Stimulated activated CD4-positive, alpha-beta T cell treated with anti-CD3 and anti-CD28 coated beads, Interleukin-12 subunit alpha, Interleukin-12 subunit beta, amount 100 ng/mL, for 24 hours (primary cell): ENCODE data around the gene HOXA11.

ENCODE experiments used
- DNase-seq, 2 experiments: peaks; one replicate each; pipeline ENCODE4 v3.0.0-alpha.2; 2020; ENCODE audit warnings: low read depth in 2 of 2

The HOXA11 gene

DNA sequence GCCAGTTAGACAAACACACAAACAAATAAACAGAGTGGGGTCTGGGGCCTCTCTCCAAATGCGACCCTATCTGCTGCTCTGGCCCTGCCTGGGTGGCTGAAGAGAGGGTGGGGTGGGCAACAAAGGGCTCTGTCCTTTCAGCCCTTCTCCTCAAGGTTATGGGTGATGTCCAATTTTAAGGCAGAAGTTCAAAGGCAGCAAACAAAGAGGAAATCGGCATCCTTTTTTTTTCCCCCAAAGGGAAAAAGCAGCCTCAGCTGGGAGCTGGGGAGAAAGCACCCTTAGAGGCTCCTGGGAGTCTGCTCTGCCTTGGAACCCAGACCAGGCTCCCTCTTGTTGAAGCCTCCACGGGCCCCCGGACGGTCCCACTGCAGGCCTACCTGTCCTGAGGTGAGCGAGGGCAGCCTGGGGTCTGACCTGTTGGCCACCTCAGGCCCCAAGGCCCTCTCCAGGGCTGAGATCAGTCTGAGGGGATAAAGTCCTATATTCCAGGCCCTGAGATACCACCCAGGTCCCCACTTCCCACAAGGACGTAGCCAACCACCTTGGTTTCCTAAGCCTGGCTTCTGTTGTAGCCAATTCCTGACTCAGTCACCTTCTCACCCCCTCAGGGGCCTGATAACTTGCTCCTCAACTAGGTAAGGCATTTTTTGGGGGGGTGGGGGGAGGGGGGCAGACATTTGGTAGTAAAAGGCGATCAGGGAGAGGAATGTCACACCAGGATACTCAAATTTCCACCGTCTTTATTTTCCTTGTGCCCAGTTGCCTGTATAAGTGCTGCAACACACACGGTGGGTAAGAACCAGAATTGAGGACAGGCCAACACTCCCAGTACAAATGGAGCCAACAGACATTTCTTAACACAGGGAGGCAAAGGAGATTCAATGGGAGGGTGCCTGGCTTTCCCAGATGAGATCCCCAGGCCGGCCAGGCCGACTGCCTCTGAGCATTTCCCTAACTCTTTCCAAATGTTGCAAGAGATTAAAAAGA lies 4.3 kb downstream of the HOXA11 start:
- no peak for DNase-seq

DNA sequence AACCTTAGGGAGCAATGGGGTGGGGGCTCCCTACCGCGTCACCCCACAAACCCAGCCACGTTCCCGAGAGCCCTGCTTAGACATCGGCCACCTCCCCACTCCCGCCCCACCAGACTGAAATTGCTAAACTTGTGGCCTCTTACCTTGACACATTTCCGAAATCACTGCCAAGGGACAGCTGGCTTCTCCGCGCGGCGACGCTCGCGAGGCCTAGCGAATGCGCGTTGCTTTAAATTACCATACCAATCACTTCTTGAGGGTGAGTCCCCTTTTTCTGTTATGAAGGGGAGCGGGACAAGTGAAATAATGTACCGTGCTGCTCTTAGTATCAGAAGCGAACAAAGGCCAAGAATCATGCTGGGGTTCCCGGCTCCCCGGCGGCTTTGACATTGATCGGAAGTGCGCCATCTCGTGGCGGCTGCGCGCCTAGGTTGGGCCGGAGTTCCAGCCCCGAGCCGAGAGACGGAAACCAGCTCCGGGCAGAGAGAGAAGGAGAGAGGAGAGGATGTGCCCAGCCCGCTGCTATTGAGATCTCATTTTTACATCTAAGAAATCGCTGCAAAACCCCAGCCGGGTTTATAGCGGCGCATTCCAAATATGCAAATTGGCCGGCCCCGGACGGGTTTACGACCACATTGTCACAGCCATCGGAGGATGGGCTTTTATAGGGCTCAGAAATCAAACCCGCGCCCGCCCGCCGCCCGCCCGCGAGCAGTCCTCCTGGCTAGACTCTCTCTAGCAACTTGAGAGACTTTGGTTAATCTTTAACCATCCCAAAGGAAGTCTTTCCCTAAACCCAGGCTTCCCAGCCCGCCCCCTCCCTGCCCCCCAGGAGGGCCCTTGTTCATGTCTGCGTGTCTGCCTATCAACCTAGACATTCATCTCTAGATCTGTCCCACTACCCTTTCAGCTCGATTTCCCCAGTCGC lies 5.3 kb downstream of the HOXA11 start:
- DNase-seq: peak; percentile 37 to 59

DNA sequence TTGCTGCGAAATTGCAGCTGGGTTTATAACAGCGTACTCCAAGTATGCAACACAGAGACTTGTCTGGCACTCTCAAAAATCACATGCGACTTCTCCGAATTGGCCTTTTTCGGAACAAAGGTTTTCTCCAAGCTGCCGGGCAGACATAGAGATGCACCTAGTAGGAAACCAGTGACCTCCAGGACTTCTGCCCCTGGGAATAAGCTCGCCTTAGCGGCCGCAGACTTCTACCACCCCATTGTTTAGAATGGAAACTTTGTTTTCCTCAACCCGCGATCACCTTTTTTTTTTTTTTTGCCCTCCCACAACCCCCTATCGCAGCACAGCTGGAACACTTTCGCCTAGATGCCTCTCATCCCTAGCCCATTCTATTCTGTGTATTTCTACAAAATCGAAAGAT lies 6.0 kb downstream of the HOXA11 start:
- DNase-seq: no peak

DNA sequence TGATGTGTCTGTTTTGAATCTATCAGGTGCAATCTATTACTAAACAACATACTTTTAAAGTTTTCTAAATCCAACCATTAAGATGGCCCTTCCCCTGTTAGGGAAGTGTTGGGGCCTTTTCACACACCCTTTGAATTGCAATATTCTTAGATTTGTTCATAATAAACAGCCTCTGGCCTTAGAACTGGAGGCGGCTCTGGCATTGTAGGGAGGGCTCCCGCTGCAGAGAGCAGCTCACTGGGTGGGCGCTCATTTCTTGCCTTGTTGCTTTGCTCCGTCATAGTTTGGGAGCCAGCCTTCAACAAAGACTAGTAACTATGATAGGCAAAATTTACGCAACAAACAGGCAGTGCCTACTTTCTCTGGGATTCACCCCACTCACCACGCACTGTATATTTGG lies 6.7 kb downstream of the HOXA11 start:
- no peak for DNase-seq

DNA sequence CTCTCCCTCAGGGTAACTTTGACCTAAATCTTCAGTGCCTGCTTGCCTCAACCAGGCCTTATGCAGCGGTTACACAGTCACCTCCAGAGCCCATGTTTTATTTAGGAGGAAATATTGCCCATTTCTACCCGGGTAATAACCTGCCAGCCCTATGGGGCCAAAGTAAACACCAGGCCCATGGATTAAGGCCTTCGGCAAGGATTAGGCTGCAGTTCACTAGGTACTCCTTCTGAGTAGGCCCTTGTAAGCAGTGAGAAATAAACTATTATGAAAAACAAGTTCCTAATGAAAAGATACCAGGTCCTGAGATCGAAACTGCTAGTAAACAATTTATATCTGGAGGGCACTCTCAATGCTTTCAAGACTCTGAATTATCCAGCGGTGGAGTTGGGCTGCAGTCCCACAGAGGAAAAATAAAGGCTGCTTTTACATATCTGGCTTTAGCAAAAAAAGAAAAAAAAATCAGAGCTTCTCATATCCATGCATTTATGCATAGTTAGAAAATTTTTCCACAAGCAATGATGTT lies 7.2 kb downstream of the HOXA11 start:
- no peak for DNase-seq

DNA sequence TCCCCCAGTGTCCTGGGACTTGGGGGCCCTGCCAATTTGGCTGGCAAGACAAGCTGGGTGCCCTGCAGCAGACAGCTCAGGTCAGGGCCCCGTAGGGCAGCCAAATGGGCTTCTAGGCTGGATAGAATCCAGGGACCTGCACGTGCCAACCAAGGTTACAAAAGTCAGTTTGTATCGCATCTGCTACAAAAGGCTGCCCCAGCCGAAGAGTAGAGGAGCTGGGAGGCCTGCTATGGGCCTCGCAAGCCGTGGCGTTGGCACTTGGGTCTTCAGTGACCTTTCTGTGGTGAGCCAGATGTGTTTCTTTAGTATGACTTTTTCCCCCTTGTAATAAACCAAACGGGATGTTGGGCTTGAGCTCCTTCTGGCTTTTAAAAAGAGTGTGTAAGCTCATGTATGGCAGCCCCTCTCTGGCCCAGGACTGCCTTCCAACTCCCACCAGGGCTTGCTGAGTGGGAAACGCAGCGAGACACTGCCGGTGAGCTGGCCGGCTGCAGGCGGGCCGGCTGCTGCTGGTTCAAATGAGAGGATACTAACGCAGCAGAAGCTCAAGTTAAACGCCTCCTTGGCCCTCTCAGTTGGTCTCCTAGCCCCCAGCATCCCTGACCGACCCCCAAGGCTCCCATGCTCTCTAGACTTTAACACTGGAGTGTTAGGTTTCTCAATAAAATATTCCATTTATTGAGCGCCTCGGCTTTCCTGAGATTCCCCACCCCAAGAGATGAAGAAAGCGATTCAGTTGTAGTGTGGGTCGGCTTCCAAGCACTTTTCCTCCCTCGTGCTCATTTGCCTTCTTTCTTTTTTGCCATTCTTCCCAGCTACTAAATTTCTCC lies 7.9 kb downstream of the HOXA11 start:
- DNase-seq: no peak

DNA sequence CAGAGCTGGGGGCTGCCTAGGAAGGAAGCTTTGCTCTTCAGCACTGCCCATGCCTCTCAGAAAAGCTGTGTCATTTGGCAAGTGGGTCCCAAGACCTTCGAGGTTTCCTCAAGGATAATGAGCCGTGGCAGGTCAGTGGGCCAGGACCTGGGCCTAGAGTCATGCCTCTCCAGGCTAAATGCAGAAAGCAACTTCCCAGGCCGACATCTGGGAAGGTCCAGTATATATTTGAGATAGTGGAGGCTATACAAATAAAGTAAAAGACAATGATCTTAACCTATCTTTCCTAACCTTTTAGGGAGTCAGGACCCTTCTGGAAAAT lies 8.5 kb downstream of the HOXA11 start:
- no peak for DNase-seq

DNA sequence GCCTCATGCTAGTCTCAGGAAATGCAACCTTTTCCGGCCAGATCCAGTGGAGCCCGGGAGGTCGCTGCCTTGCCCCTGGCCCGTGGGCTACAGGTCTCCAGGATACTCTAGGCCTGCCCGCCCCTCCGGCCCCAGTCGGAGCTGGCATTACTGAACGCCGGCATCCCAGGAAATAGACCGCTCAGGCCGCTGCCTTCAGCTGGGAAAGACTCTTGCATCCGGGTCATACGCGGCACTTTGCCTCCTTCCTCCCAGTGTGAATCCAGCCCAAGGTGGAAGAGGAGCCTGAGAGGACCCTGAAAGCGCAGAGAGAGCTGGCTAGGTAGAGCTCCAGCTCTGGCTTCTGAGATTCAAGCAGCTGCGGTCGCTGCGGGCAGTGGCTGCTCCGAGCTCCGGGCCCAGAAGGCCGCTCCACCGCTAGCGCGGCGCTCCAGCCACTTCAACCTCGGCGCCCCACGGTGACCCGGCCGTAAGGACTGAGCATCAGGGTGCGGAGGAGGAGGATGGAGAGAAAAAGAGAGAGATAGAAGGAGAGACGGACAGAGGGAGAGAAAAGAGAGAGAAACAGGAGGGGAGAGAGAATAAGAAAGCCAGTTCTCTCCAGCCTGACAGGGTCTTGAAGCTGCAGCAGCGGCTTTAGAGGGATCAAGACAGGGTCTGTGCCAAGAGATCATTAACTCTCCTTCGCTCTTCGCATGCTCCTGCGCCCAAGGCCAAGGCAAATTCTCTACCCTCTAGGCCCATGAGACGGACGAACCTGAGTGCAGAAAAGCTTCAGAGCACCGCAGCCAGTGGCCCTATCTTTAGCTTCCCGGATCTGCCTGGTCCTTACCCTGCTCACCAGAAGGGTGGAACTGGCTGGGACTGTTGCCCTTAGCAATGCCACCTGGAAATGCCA lies 9.2 kb downstream of the HOXA11 start:
- no peak for DNase-seq

DNA sequence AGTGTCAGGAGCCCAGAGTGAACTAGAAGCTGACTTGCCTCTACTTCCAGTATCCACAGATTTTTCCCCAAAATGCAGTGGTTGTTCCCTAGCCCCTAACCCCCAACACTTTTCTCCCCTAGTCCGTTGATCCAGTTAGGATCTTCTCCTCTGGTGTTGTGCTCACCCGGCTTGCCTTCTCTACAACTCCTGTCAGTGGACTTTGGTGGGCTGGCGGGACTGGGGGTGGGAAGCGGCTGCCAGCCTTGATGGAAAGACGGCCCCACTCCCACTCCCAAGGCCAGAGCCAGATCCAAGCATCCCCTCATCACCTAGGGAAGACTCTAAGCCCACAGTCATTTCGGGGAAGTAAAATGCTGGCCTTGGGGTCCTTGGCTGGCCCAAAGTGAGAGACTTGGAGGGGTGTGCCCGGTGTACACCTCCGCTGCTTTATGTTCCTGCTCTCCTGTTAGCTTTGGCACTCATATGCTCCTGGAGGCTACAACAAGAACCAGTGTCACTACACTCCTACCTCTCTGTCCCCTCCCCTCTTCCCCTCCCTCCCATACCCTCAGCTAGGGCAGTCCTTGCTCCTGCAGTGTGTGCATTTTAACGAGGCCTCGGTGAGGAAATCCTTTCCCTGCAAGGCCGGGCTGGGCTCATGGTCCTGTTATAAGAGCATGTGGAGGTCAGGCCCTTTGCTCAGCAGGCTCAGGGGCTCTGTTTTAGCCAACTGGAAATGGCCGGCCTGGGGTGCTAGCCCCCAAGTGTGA lies 10.0 kb downstream of the HOXA11 start:
- no peak for DNase-seq

DNA sequence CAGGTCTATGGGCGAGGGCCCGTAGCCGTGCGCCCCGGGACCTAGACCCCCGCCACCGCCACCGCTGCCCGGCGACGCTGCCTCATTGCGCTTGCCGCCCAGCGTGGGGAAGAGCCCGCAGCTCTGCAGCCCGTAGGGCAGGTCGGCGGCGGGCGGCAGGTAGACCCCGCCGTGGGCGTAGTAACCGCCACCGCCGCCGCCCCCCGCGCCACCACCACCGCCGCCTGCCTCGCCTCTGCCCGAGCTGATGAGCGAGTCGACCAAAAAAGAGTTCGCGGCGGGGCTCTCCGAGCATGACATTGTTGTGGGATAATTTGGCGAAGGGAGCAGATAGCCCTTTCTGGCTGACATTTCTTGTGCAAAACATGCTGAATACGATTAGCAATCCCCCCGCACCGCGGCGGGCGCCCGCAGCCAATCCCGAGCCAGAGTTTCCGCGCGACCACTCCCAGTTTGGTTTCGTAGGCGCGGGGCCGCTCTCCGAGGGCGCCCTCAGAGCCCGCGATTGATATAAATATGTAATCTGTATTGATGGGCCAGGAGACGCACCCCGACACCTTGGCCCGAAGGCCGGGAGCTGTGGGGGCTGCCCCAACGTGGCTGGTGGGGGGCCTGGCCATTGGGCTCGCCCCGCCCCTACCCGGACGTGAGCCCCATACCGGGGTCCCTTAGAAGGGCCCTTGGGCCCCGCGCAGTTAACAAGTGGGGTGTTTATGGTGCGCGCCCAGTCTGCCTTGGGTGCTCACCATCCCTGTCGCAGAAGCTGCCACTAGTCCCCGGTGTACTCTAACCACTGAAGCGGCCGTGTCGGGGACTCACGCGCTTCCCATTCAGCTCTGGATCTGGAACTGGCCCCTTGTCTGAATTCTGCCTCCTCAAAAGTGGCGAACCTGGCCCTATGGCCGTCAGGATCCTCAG lies 10.8 kb downstream of the HOXA11 start, which contains the start of gene HOXA10:
Gene HOXA10 (minus strand): TSS at position 365 of the 918 bp plus-strand sequence. CDS start 14 bp downstream, at position 351.
- no peak for DNase-seq

DNA sequence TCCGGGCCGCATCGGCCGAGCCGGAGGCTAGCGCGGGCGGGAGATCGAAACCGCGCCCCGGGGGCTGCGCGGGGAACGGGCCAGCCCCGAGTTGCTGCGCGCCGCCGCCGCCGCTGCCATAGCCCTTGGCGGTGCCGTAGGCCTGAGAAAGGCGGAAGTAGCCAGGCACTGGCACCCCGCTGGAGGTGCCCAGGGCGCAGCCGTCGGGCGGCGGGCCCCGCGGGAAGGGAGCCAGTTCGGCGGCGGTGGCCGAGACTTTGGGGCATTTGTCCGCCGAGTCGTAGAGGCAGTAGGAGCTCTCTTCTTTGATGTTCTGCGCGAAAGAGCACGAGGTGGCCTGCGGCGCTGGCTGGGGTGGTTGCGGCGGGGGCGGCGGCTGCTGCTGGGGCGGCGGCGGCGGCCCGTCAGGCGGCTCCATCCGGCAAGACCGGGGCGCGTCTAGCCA lies 11.5 kb downstream of the HOXA11 start:
- no peak for DNase-seq

DNA sequence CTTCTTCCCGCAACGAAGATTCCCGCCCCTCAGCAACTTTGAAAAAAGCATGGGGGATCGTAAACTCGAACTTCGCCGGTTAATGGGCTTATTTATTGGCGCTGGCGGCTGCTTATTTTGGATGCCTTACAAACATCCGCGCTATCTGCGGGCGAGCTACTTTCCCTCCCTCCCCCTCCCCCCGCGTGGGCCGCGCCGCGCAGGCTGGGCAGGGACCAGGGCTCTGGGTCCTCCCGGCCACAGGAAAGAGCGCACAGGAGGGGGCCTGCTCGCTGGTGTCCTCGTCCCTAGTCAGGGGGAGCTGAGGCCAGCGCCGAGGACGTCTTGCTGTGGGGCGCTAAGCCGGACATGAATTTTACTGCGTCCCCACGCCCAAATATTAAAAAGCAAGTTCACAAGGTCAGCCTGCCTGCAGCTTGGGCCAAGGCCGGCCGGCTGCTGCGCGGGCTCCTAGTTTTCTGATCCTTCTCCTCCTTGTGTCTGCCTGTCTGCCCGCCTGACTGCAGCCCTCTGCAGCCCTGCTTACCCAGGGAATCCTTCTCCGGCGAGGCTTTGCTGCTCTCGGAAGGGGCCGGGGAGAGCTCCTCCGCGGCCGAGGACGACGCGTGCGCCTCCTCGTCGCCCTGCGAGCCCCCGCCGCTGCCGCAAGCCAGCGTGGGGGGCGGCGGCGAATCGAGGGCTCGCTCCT lies 12.1 kb downstream of the HOXA11 start:
- no peak for DNase-seq

DNA sequence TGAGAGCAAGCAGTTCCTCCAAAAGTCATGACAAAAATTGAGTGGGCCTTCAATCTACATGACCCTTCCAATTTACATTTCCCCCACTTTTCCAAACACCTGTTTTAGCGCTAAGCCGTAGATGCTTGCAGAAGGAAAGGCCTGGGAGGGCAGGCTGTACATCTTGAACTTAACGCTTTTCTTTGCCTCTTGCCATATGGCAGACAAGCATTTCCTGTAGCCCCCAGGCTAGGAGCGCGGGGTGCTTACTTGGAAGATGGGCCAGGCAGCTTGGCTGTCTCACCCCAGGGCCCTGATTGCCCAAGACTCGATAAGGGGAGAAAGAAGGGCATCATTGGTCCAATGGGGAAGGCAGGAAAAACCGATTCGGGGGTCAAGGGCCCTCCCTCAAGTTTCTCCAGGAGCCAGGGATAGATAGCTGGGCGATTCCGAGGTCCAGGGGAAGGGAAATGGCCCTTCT lies 12.7 kb downstream of the HOXA11 start:
- no peak for DNase-seq

DNA sequence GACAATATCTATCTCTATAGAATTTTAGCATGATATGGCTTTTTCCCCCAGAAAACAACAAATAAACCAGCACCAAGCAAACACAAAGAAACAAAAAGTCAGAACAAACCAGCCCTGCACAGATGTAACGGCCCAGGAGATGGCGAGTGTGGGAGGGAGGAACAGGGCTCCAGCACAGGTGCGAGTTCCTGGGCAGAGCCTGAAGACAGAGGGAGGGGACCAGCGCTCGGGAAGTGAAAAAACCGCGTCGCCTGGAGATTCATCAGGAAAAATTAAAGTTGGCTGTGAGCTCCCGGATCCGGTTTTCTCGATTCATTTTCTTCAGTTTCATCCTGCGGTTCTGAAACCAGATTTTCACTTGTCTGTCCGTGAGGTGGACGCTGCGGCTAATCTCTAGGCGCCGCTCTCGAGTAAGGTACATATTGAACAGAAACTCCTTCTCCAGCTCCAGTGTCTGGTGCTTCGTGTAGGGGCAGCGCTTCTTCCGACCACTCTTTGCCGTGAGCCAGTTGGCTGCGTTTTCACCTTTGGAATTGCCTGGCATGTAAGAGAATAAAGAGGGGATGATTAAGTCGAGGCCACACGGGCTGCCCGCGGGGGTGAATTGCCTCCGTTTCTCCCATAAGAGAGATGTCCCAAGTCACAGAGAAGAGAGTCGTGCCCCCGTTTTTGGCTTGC lies 13.3 kb downstream of the HOXA11 start:
- no peak for DNase-seq

DNA sequence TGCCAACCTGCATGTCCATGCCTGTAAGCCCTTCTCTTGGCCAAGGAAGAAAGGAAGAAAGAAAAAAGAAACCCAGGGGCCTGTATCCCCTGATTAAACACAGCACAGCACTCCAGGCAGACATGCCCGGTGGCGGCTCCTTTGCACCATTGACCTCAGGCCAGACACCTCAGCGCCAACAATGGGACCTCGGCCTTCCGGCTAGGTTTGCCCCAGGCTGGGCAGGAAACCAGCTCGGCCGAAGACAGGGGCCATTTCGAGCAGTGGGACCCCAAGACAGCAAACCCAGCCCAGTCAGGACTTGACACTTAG lies 13.8 kb downstream of the HOXA11 start:
- DNase-seq: no peak

DNA sequence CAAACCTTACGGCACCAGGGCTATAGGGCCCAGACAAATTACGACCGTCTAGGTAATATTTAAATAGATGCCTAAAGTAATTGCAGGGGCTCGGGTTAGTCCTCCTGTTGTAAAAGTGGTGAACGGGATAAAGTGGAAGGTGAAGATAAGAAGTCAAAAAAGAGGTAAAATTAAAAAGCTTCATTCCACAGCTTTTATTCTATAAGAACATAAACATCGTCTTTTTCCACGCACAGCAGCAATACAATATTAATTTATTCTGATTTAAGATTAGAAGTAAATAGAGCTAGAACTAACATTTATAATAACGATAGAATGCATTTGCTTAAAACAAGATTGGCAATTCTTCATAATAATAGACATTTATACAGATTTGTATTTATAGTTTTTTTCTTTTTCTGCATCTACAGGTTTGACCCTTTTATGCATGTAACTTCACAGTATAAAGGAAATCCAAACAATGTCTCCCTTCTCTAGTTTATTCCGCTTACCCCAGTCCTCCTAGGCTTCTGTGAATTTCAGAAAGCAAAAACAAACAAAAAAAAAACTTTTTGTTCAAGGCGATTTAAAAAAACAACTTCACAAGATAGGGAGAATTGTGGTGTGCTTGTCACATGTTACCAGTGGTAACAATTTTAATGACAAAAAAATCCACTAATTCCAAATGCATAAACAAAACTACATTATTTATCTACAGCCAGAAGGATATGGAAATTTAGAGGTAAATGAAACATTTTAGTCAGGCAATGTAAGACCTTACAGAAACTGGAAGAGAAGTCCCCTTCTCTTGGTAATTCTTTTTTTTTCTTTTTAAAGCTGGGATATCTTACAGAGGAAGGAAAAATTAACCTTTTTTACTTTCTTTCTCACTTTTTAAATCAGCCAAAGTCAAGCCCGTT lies 14.4 kb downstream of the HOXA11 start:
- DNase-seq: no peak
